Mammary epithelial cell (primary cell): Measurements from ENCODE around the gene KRT7.

ENCODE experiments used
- CTCF ChIP-seq, 2 donors: IDR thresholded peaks in 1 of 2; conservative IDR thresholded peaks in 1 of 2; 2 replicates each; pipeline ENCODE4 v1.5.1; 2011 to 2012; ENCODE audit warnings: inconsistent platforms in 2 of 2, low read length in 2 of 2, mild to moderate bottlenecking in 2 of 2, control low read depth in 1 of 2, low read depth in 1 of 2; ENCODE audit not compliant: insufficient read depth in 1 of 2; ENCODE audit errors: extremely low read depth in 1 of 2
- EZH2 ChIP-seq: IDR thresholded peaks from 2 replicates; pipeline ENCODE4 v1.6.1; 2012; ENCODE audit warnings: low read length, inconsistent platforms, borderline replicate concordance

DNA sequence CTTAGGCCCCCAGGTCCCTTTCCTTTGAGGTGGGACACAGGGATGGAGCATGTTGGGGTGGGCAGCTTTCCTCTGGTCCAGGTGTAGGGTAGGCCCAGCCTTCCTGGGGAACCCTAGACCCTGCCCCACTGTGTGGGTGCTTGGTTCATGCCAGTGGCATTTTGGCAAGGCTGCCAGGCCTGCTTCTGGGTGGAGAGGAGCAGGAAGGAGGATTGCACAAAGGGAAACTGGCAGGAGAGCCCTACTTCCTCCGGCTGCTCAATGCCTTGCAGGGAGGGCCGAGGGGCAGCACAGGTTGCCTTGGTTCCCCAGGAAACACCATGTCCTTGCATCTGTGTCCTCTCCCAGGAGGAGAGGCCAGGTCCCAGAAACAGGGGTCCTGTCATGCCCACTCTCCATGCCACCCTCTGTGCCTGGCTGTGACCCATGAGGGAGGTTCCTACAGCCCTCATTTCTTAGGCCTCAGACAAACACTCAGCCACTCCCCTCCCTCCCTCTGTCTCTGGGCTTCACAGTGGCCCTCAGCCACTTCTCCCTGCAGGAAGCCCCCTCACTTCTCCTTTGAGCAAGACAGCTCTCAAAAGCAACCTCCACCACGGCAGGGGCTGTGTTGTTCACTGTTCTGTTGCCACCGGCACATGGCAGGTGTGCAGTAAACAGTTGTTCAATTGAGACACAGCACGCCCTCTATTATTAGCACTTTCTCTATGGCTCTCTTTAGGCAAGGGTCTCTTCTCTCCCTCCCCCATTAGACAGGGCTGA is 34.4 kb upstream of the KRT7 start:
- TF ChIP-seq CTCF (conservative IDR thresholded peaks at IDR 0.05 in 1 of 2, IDR thresholded peaks at IDR 0.05 in 1 of 2; ENCODE audit: extremely low read depth in 1 of 2, insufficient read depth in 1 of 2, low read depth in 1 of 2, low read length in 2 of 2): no peak
- TF ChIP-seq EZH2: no peak
